H9 (cell line): Measurements from ENCODE around the gene TRIO. TPM values are rescaled to one million over a fixed set of nuclear protein-coding genes. Genes with fewer than 3 reads are reported as not detected.

Experiments
- DNase-seq: peaks from one replicate; pipeline ENCODE4 v3.0.0-alpha.2; 2017
- H2AFZ ChIP-seq: one replicate; pipeline ENCODE4 v1.6.1; 2013; ENCODE audit warnings: mild to moderate bottlenecking, low read length, control low read depth, moderate library complexity
- H2AK5ac ChIP-seq: 2 replicates; pipeline ENCODE4 v1.6.1; 2013; ENCODE audit warnings: low read length, control low read depth, mixed read lengths; ENCODE audit not compliant: insufficient read length
- H2BK120ac ChIP-seq: one replicate; pipeline ENCODE4 v1.6.1; 2013; ENCODE audit warnings: low read depth, mild to moderate bottlenecking, low read length, control low read depth, inconsistent platforms; ENCODE audit not compliant: poor library complexity, severe bottlenecking
- H2BK12ac ChIP-seq: 2 replicates; pipeline ENCODE4 v1.6.1; 2013; ENCODE audit warnings: low read length, control low read depth, mixed read lengths, low read depth; ENCODE audit not compliant: insufficient read length
- H2BK15ac ChIP-seq: 2 replicates; pipeline ENCODE4 v1.6.1; 2013; ENCODE audit warnings: low read depth, low read length, control low read depth
- H2BK20ac ChIP-seq: one replicate; pipeline ENCODE4 v1.6.1; 2013; ENCODE audit warnings: low read depth, mild to moderate bottlenecking, low read length, control low read depth, inconsistent platforms; ENCODE audit not compliant: poor library complexity, severe bottlenecking
- H2BK5ac ChIP-seq: 2 replicates; pipeline ENCODE4 v1.6.1; 2013; ENCODE audit warnings: low read length, control low read depth, mixed read lengths; ENCODE audit not compliant: insufficient read length
- H3K14ac ChIP-seq: 2 replicates; pipeline ENCODE4 v1.6.1; 2013; ENCODE audit warnings: low read length, control low read depth; ENCODE audit not compliant: insufficient read depth
- H3K18ac ChIP-seq: 2 replicates; pipeline ENCODE4 v1.6.1; 2013; ENCODE audit warnings: low read depth, mild to moderate bottlenecking, mixed read lengths, low read length, control low read depth; ENCODE audit not compliant: insufficient read length
- H3K23ac ChIP-seq: 2 replicates; pipeline ENCODE4 v1.6.1; 2013; ENCODE audit warnings: low read length, control low read depth, mixed read lengths, low read depth; ENCODE audit not compliant: insufficient read length
- H3K23me2 ChIP-seq: 2 replicates; pipeline ENCODE4 v1.6.1; 2013; ENCODE audit warnings: low read depth, mild to moderate bottlenecking, mixed read lengths, low read length, control low read depth; ENCODE audit not compliant: insufficient read length, poor library complexity, severe bottlenecking
- H3K27ac ChIP-seq: 2 replicates; pipeline ENCODE4 v1.5.1; 2013; ENCODE audit warnings: low read length, control low read depth, mixed read lengths, low read depth; ENCODE audit not compliant: insufficient read length
- H3K27me3 ChIP-seq: 2 replicates; pipeline ENCODE4 v1.6.1; 2013; ENCODE audit warnings: low read length, control low read depth, inconsistent platforms; ENCODE audit not compliant: insufficient read depth
- H3K4ac ChIP-seq: 2 replicates; pipeline ENCODE4 v1.6.1; 2013; ENCODE audit warnings: low read depth, mild to moderate bottlenecking, control low read depth, inconsistent platforms, low read length, moderate library complexity
- H3K4me1 ChIP-seq: 2 replicates; pipeline ENCODE4 v1.6.1; 2013; ENCODE audit warnings: low read length, control low read depth, inconsistent platforms; ENCODE audit not compliant: insufficient read depth
- H3K4me2 ChIP-seq: 2 replicates; pipeline ENCODE4 v1.6.1; 2013; ENCODE audit warnings: low read length, control low read depth, mixed read lengths; ENCODE audit not compliant: insufficient read length, insufficient read depth
- H3K56ac ChIP-seq: 2 replicates; pipeline ENCODE4 v1.6.1; 2013; ENCODE audit warnings: low read depth, mild to moderate bottlenecking, mixed read lengths, low read length, control low read depth; ENCODE audit not compliant: insufficient read length
- H3K79me1 ChIP-seq: 2 replicates; pipeline ENCODE4 v1.6.1; 2013; ENCODE audit warnings: low read depth, mild to moderate bottlenecking, moderate library complexity, low read length, control low read depth, inconsistent platforms; ENCODE audit not compliant: insufficient read depth, poor library complexity, severe bottlenecking
- H3K79me2 ChIP-seq: 2 replicates; pipeline ENCODE4 v1.6.1; 2013; ENCODE audit warnings: low read length, control low read depth, inconsistent platforms; ENCODE audit not compliant: insufficient read depth
- H3K9ac ChIP-seq: 2 replicates; pipeline ENCODE4 v1.6.1; 2013; ENCODE audit warnings: low read length, control low read depth, mixed read lengths; ENCODE audit not compliant: insufficient read length; ENCODE audit errors: extremely low read depth
- H3K9me3 ChIP-seq: one replicate; pipeline ENCODE4 v1.6.1; 2013; ENCODE audit warnings: low read depth, low read length, inconsistent platforms; ENCODE audit not compliant: control insufficient read depth
- H3T11ph ChIP-seq: one replicate; pipeline ENCODE4 v1.6.1; 2013; ENCODE audit warnings: mild to moderate bottlenecking, low read length, control low read depth, inconsistent platforms
- H4K20me1 ChIP-seq: one replicate; pipeline ENCODE4 v1.6.1; 2013; ENCODE audit not compliant: control insufficient read depth, insufficient read length, insufficient read depth
- H4K5ac ChIP-seq: 2 replicates; pipeline ENCODE4 v1.6.1; 2013; ENCODE audit warnings: low read depth, mild to moderate bottlenecking, mixed read lengths, low read length, control low read depth; ENCODE audit not compliant: insufficient read length
- H4K8ac ChIP-seq: replicated peaks from 2 replicates; pipeline ENCODE4 v1.6.1; 2013; ENCODE audit warnings: low read length, control low read depth, mixed read lengths, low read depth; ENCODE audit not compliant: insufficient read length
- H4K91ac ChIP-seq: 2 replicates; pipeline ENCODE4 v1.6.1; 2013; ENCODE audit warnings: low read depth, mild to moderate bottlenecking, moderate library complexity, mixed read lengths, low read length, control low read depth; ENCODE audit not compliant: insufficient read length
- H3K27ac Mint-ChIP-seq, 3 experiments: 2 replicates in 2 of 3; 3 replicates in 1 of 3; pipeline ENCODE4 v1.8.0; 2020 to 2021; ENCODE audit warnings: mixed read lengths in 3 of 3, mild to moderate bottlenecking in 1 of 3, moderate library complexity in 1 of 3
- H3K27me3 Mint-ChIP-seq: 2 replicates; pipeline ENCODE4 v1.8.0; 2021; ENCODE audit warnings: low read depth, mild to moderate bottlenecking, moderate library complexity, mixed read lengths
- H3K36me3 Mint-ChIP-seq, 3 experiments: 2 replicates in 2 of 3; 3 replicates in 1 of 3; pipeline ENCODE4 v1.8.0; 2020 to 2021; ENCODE audit warnings: low read depth in 3 of 3, mixed read lengths in 3 of 3; ENCODE audit not compliant: insufficient read depth in 1 of 3
- H3K4me1 Mint-ChIP-seq, 2 experiments: 2 replicates each; pipeline ENCODE4 v1.8.0; 2020; ENCODE audit warnings: mixed read lengths in 2 of 2
- H3K4me3 Mint-ChIP-seq, 2 experiments: 2 replicates in 1 of 2; 3 replicates in 1 of 2; pipeline ENCODE4 v1.8.0; 2020 to 2021; ENCODE audit warnings: mild to moderate bottlenecking in 2 of 2, mixed read lengths in 2 of 2, moderate library complexity in 1 of 2
- H3K9me3 Mint-ChIP-seq, 2 experiments: 2 replicates in 1 of 2; 3 replicates in 1 of 2; pipeline ENCODE4 v1.8.0; 2020; ENCODE audit warnings: mild to moderate bottlenecking in 2 of 2, mixed read lengths in 2 of 2, moderate library complexity in 1 of 2
- WGBS: extraction: QIAGEN DNeasy Blood & Tissue Kit; methylation state at CpG from one replicate; pipeline ENCODE4 v1.1.7; 2013; ENCODE audit warnings: missing lambda C conversion rate, low lambda C conversion rate, mixed read lengths; ENCODE audit not compliant: insufficient read length; ENCODE audit errors: extremely low coverage; 5-methylcytosine and 5-hydroxymethylcytosine counted together
- total RNA-seq: library from RNA; stranded (reverse); gene quantifications from 2 replicates; pipeline ENCODE4 v1.2.1, GENCODE V29; 2021
- TF ChIP-seq, protein P1 (sequence below): fragments of 200-600 bp; sonication (generic); conservative IDR thresholded peaks from 3 replicates; pipeline ENCODE4 v1.8.0; 2021; ENCODE audit warnings: antibody characterized with exemption, mild to moderate bottlenecking

The TRIO gene
- total RNA-seq, 1 experiment from 2014 or later: 87.8 TPM

DNA sequence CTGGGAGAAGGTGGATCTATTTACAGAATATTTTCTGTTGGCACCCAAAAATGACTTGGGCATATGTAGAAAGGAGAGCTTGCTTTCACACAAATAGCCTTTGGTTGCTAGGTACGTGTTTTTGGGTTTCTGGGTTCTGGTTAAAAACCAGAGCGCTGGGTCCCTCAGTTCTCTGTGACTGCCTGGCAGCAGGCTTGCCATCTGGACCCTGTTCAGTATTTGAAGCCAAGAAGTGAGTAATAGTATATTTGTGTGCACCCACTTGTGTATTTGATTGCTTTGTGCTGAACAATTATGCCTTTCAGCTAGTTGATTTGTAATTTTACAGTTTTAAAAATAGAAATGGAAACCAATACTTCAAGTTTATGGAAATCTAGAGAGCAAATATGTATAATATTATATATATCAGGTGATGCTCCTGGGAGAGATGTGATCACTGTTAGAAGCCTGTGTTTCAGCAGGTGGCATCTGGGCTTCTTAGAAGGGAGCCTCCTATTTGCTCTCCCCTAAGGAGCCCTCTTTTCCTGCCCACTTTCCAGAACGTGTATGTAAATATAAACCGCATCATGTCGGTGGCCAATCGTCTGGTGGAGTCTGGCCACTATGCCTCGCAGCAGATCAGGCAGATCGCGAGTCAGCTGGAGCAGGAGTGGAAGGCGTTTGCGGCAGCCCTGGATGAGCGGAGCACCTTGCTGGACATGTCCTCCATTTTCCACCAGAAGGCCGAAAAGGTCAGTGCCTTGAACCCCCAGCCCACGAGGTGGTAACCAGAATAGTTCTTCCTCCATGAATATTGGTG lies 153.6 kb downstream of the TRIO start:
- H3K4me2 ChIP-seq: no peak overlapping the region
- H3K27ac Mint-ChIP-seq: peak overlapping the region in 2 of 3 experiments; percentile 69 to 89; a peak in 2 of 7 replicates
- H3K4ac ChIP-seq: no peak overlapping the region
- H3K9ac ChIP-seq: no peak overlapping the region
- H3K9me3 Mint-ChIP-seq: no peaks in the 10 kb centered on the region
- H3K23ac ChIP-seq: no peak overlapping the region
- no peak overlapping the region for H3K4me3 Mint-ChIP-seq
- no peak overlapping the region for H2BK15ac ChIP-seq
- no peak overlapping the region for H2BK12ac ChIP-seq
- no peaks in the 10 kb centered on the region for H3K4me1 ChIP-seq
- H3K23me2 ChIP-seq: no peaks in the 10 kb centered on the region
- TF ChIP-seq, protein P1, sequence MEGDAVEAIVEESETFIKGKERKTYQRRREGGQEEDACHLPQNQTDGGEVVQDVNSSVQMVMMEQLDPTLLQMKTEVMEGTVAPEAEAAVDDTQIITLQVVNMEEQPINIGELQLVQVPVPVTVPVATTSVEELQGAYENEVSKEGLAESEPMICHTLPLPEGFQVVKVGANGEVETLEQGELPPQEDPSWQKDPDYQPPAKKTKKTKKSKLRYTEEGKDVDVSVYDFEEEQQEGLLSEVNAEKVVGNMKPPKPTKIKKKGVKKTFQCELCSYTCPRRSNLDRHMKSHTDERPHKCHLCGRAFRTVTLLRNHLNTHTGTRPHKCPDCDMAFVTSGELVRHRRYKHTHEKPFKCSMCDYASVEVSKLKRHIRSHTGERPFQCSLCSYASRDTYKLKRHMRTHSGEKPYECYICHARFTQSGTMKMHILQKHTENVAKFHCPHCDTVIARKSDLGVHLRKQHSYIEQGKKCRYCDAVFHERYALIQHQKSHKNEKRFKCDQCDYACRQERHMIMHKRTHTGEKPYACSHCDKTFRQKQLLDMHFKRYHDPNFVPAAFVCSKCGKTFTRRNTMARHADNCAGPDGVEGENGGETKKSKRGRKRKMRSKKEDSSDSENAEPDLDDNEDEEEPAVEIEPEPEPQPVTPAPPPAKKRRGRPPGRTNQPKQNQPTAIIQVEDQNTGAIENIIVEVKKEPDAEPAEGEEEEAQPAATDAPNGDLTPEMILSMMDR: no peak
- H3K9me3 ChIP-seq: no peaks in the 10 kb centered on the region
- H3K79me1 ChIP-seq: peaks cover 3% of the 10 kb centered on the region
- H2AK5ac ChIP-seq: no peak overlapping the region
- no peak overlapping the region for H2AFZ ChIP-seq
- no peak overlapping the region for H2BK120ac ChIP-seq
- H3K14ac ChIP-seq: no peak overlapping the region
- no peaks in the 10 kb centered on the region for H3K4me1 Mint-ChIP-seq
- no peaks in the 10 kb centered on the region for H4K20me1 ChIP-seq
- H2BK20ac ChIP-seq: no peak overlapping the region
- no peak overlapping the region for H3T11ph ChIP-seq
- H3K56ac ChIP-seq: no peak overlapping the region
- H3K18ac ChIP-seq: no peak overlapping the region
- peaks cover 16 to 44% (median 40%) of the 10 kb centered on the region in 3 experiments; a peak in 6 of 7 replicates for H3K36me3 Mint-ChIP-seq
- H4K91ac ChIP-seq: no peak overlapping the region
- H3K27ac ChIP-seq: no peak overlapping the region
- H3K27me3 ChIP-seq: no peaks in the 10 kb centered on the region
- no peak overlapping the region for H4K5ac ChIP-seq
- no peaks in the 10 kb centered on the region; the same call in 1 of the 2 replicates for H3K27me3 Mint-ChIP-seq
- no CpG with 5 or more reads among the region's 14 CpGs for WGBS
- no peak overlapping the region for H2BK5ac ChIP-seq
- DNase-seq: no peak
- no peak overlapping the region for H4K8ac ChIP-seq
- no peaks in the 10 kb centered on the region for H3K79me2 ChIP-seq
